BLaER1 (cell line): ENCODE results near the gene ZNF800.
"Not testable (repeated sequence)": the region's sequence is repeated elsewhere in the genome, so short reads cannot be mapped to it uniquely, and the experiment has no call there.

Experiments used
- H3K27ac ChIP-seq: shearing (Covaris generic); formaldehyde crosslinking; 2 replicates; pipeline ENCODE4 v1.8.1; 2022
- H3K27me3 ChIP-seq: shearing (Covaris generic); formaldehyde crosslinking; 2 replicates; pipeline ENCODE4 v1.8.1; 2022
- H3K36me3 ChIP-seq: shearing (Covaris generic); formaldehyde crosslinking; 2 replicates; pipeline ENCODE4 v1.8.1; 2022
- H3K4me1 ChIP-seq: shearing (Covaris generic); formaldehyde crosslinking; 2 replicates; pipeline ENCODE4 v1.8.1; 2022
- H3K4me2 ChIP-seq: shearing (Covaris generic); formaldehyde crosslinking; 2 replicates; pipeline ENCODE4 v1.8.1; 2022
- H3K4me3 ChIP-seq: shearing (Covaris generic); formaldehyde crosslinking; 2 replicates; pipeline ENCODE4 v1.8.1; 2022
- H3K9ac ChIP-seq: shearing (Covaris generic); formaldehyde crosslinking; 2 replicates; pipeline ENCODE4 v1.8.1; 2022
- H3K9me3 ChIP-seq: shearing (Covaris generic); formaldehyde crosslinking; 2 replicates; pipeline ENCODE4 v1.8.1; 2022
- H4K20me1 ChIP-seq: shearing (Covaris generic); formaldehyde crosslinking; 2 replicates; pipeline ENCODE4 v1.8.1; 2022
- Cebpa-rat ChIP-seq: shearing (Covaris generic); IDR thresholded peaks from 2 replicates; pipeline ENCODE4 v1.8.1; 2022

Gene ZNF800

DNA sequence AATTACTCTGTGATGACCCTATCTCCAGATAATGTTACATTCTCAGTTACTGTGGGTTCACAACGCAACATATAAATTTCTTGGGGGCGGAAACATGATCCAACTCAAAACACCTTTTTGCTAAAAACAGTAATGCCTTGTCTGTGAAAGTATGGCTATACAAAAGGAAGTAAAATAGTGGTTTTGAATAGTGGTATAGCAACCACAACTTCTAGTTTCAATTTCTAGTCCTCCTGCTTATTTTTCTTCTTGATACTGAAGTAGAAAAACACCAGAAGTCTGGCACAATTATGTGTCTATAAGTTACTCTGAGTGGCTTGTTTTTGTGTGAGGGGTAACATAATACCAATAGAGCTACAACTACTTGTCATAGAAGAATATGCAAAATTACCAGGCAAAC, 21.5 kb upstream of the ZNF800 start:
- TF ChIP-seq Cebpa-rat, result no peak
- no peak overlapping the region for H3K4me3 ChIP-seq
- H3K9ac ChIP-seq, result no peak overlapping the region

GRCh38 chr7:127413326-127413725, 20.8 kb upstream of the ZNF800 start:
- Histone ChIP-seq H3K4me1 (peaks cover 9% of the 10 kb centered on the region; the same call in 1 of the 2 replicates), H3K27ac (no peak overlapping the region), H3K4me3 (no peak overlapping the region), H3K36me3 (no peaks in the 10 kb centered on the region), H3K9me3 (no peaks in the 10 kb centered on the region), H3K4me2 (no peak overlapping the region), H3K27me3 (no peaks in the 10 kb centered on the region), H3K9ac (no peak overlapping the region), H4K20me1 (no peaks in the 10 kb centered on the region)
- TF ChIP-seq Cebpa-rat, result no peak

More for the DNA sequence above, 21.5 kb upstream of the ZNF800 start:
- Histone ChIP-seq H4K20me1 (no peaks in the 10 kb centered on the region), H3K27me3 (no peaks in the 10 kb centered on the region), H3K4me2 (no peak overlapping the region), H3K36me3 (no peaks in the 10 kb centered on the region), H3K9me3 (no peaks in the 10 kb centered on the region), H3K4me1 (peaks cover 9% of the 10 kb centered on the region; the same call in 1 of the 2 replicates), H3K27ac (no peak overlapping the region)

DNA sequence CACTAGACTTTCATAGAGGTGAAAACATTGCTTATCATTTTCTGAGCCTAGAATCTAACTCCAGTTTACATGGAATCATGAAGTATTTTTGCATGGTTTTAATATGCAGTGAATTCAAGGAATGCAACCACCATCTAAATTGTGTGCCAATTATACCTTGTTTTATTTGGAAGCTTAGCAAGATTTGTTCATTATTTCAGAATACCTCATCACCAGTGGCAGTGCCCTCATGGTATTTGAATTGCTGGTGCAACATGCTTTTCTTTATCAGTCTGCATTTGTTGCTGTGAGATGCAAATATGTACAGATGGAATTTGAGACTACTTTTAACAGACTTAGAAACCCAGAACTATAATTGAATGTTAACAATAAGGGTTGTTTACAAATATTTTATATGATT, 18.7 kb upstream of the ZNF800 start:
- Histone ChIP-seq H3K36me3 (no peaks in the 10 kb centered on the region), H3K4me3 (no peak overlapping the region), H3K9ac (no peak overlapping the region), H3K9me3 (no peaks in the 10 kb centered on the region), H3K27ac (no peak overlapping the region), H3K27me3 (no peaks in the 10 kb centered on the region), H3K4me2 (no peak overlapping the region), H4K20me1 (no peaks in the 10 kb centered on the region), H3K4me1 (peaks cover 9% of the 10 kb centered on the region; the same call in 1 of the 2 replicates)
- no peak for TF ChIP-seq Cebpa-rat

GRCh38 chr7:127409629-127410028, 17.1 kb upstream of the ZNF800 start:
- H3K9ac ChIP-seq, result no peak overlapping the region
- no peak overlapping the region for H3K27ac ChIP-seq
- H3K36me3 ChIP-seq, result no peaks in the 10 kb centered on the region
- H3K4me2 ChIP-seq, result no peak overlapping the region
- H3K27me3 ChIP-seq, result no peaks in the 10 kb centered on the region
- peaks cover 9% of the 10 kb centered on the region; the same call in 1 of the 2 replicates for H3K4me1 ChIP-seq
- no peaks in the 10 kb centered on the region for H4K20me1 ChIP-seq
- no peak for TF ChIP-seq Cebpa-rat
- H3K4me3 ChIP-seq, result no peak overlapping the region
- no peaks in the 10 kb centered on the region for H3K9me3 ChIP-seq

- no peaks in the 10 kb centered on the region for H3K36me3 ChIP-seq
- no peak overlapping the region for H3K9ac ChIP-seq
- H3K4me3 ChIP-seq, result no peak overlapping the region
- no peaks in the 10 kb centered on the region for H3K4me1 ChIP-seq
- no peaks in the 10 kb centered on the region for H3K27me3 ChIP-seq
- H3K27ac ChIP-seq, result no peak overlapping the region
- no peaks in the 10 kb centered on the region for H4K20me1 ChIP-seq
- no peaks in the 10 kb centered on the region for H3K9me3 ChIP-seq
- H3K4me2 ChIP-seq, result no peak overlapping the region
- no peak for TF ChIP-seq Cebpa-rat
Measured at GRCh38 chr7:127404286-127405072, 12.0 kb upstream of the ZNF800 start.

DNA sequence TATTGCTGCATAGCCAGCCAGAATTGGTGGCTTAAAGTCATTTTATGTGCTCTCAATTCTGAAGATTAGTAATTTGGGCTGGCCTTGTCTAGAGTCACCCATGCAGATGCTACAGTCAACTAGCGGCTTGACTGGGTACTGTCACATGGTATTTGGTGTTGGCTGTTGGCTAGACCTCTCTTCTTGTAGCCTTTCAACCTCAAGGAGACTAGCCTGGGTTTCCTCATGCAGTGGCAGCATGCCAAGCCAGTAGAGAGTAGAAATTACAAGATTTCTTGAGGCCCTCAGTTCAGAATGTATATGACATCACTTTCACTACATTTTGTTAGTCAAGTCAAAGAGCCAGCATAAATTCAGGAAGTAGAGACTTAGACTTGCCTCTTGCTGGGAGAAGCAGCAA, 3.7 kb upstream of the ZNF800 start:
- Histone ChIP-seq H3K4me1 (peaks cover 21% of the 10 kb centered on the region), H3K27me3 (no peaks in the 10 kb centered on the region), H3K27ac (no peak overlapping the region), H3K4me2 (no peak overlapping the region), H3K9me3 (no peaks in the 10 kb centered on the region), H4K20me1 (peaks cover 10% of the 10 kb centered on the region), H3K9ac (no peak overlapping the region), H3K36me3 (no peaks in the 10 kb centered on the region), H3K4me3 (no peak overlapping the region)
- TF ChIP-seq Cebpa-rat, result no peak

DNA sequence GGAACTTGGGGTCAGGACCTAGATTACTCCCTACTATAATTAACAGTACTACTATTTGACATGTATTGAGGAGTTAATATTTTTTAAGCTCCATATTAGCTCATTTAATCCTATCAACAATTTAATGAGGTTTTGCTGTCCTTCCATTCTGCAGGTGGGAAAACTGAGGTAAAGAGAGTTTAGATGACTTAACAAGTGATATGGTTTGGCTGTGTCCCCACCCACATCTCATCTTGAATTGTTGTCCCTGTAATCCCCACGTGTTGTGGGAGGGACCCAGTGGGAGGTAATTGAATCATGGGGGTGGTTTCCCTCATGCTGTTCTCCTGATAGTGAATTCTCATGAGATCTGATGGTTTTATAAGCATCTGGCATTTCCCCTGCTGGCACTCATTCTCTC, 2.6 kb upstream of the ZNF800 start:
- H3K4me3 ChIP-seq, H3K27me3 ChIP-seq, H3K4me2 ChIP-seq, H3K36me3 ChIP-seq, H3K9me3 ChIP-seq, H3K9ac ChIP-seq, H3K27ac ChIP-seq: not testable (repeated sequence)
- H3K4me1 ChIP-seq, result peaks cover 32% of the 10 kb centered on the region
- peaks cover 21% of the 10 kb centered on the region for H4K20me1 ChIP-seq

GRCh38 chr7:127393368-127394058, 1.0 kb upstream of the ZNF800 start:
- peaks cover 10% of the 10 kb centered on the region for H3K36me3 ChIP-seq
- H3K4me1 ChIP-seq, result peaks cover 36% of the 10 kb centered on the region
- peak overlapping the region; percentile 97 for H3K4me2 ChIP-seq
- peaks cover 37% of the 10 kb centered on the region for H4K20me1 ChIP-seq
- H3K27me3 ChIP-seq, result no peaks in the 10 kb centered on the region
- H3K9ac ChIP-seq, result peak overlapping the region; percentile 90
- no peak for TF ChIP-seq Cebpa-rat
- H3K27ac ChIP-seq, result peak overlapping the region; percentile 94
- H3K4me3 ChIP-seq, result peak overlapping the region; percentile 82
- H3K9me3 ChIP-seq, result no peaks in the 10 kb centered on the region

DNA sequence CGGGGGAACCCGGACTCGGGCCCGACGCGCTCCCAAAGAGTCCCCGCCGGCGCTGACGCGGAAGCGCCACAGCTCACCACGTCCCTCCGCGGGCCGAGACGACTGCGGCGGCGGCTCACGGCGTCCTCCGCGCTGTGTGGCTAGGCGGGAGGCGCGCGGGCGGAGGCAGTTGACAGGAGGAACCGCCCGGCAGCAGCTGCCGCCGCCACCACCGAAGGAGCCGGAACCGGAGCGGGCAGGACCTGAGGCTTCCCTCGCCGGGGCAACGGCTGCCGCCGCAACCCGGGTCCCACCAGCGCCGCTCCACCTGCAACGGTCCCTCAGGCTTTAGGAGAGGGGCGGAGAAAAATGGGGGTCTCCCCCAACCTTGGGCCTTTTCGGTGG, 334 bp downstream of the ZNF800 start:
- H3K4me3 ChIP-seq, result peak overlapping the region; percentile 82
- H3K27me3 ChIP-seq, result no peaks in the 10 kb centered on the region
- TF ChIP-seq Cebpa-rat, result no peak
- H3K4me1 ChIP-seq, result peaks cover 36% of the 10 kb centered on the region
- H3K36me3 ChIP-seq, result peaks cover 24% of the 10 kb centered on the region
- H3K27ac ChIP-seq, result peak overlapping the region; percentile 94
- H3K9ac ChIP-seq, result peak overlapping the region; percentile 90
- H3K9me3 ChIP-seq, result no peaks in the 10 kb centered on the region
- peak overlapping the region; percentile 92 for H3K4me2 ChIP-seq
- H4K20me1 ChIP-seq, result peaks cover 50% of the 10 kb centered on the region

GRCh38 chr7:127391591-127392181, 822 bp downstream of the ZNF800 start:
- peaks cover 55% of the 10 kb centered on the region for H4K20me1 ChIP-seq
- peaks cover 36% of the 10 kb centered on the region for H3K4me1 ChIP-seq
- no peak for TF ChIP-seq Cebpa-rat
- peak overlapping the region; percentile 82 for H3K4me3 ChIP-seq
- H3K4me2 ChIP-seq, result peak overlapping the region; percentile 92
- H3K27me3 ChIP-seq, result no peaks in the 10 kb centered on the region
- H3K9ac ChIP-seq, result peak overlapping the region; percentile 90
- peaks cover 26% of the 10 kb centered on the region for H3K36me3 ChIP-seq
- H3K9me3 ChIP-seq, result no peaks in the 10 kb centered on the region
- peak overlapping the region; percentile 94 for H3K27ac ChIP-seq
